ENCODE data around the gene VWA5B2.

Gene VWA5B2

GRCh38 chr3:184233127-184233843 lies 3.9 kb downstream of the VWA5B2 start:
- TF ChIP-seq GATA3 (IDR thresholded peaks at IDR 0.05; ENCODE audit: low read depth, low read length) = no peak
- TF ChIP-seq GATA2 (IDR thresholded peaks at IDR 0.05; ENCODE audit: low read depth, low read length) = no peak

- TF ChIP-seq GATA3 (IDR thresholded peaks at IDR 0.05; ENCODE audit: low read depth, low read length) (no peak), GATA2 (IDR thresholded peaks at IDR 0.05; ENCODE audit: low read depth, low read length) (no peak)
These were observed 4.8 kb downstream of the VWA5B2 start for GRCh38 chr3:184234224-184234623.

- TF ChIP-seq GATA2 (IDR thresholded peaks at IDR 0.05; ENCODE audit: low read depth, low read length) (no peak), GATA3 (IDR thresholded peaks at IDR 0.05; ENCODE audit: low read depth, low read length) (no peak)
These were observed 5.4 kb downstream of the VWA5B2 start for GRCh38 chr3:184234671-184235380.

- TF ChIP-seq GATA3 (IDR thresholded peaks at IDR 0.05; ENCODE audit: low read depth, low read length) (no peak), GATA2 (IDR thresholded peaks at IDR 0.05; ENCODE audit: low read depth, low read length) (no peak)
These were observed 6.1 kb downstream of the VWA5B2 start for GRCh38 chr3:184235381-184236032.

GRCh38 chr3:184236033-184236410 lies 6.6 kb downstream of the VWA5B2 start:
- no peak for TF ChIP-seq GATA3 (IDR thresholded peaks at IDR 0.05; ENCODE audit: low read depth, low read length)
- TF ChIP-seq GATA2 (IDR thresholded peaks at IDR 0.05; ENCODE audit: low read depth, low read length) = no peak

GRCh38 chr3:184236636-184237035 lies 7.3 kb downstream of the VWA5B2 start:
- no peak for TF ChIP-seq GATA2 (IDR thresholded peaks at IDR 0.05; ENCODE audit: low read depth, low read length)
- TF ChIP-seq GATA3 (IDR thresholded peaks at IDR 0.05; ENCODE audit: low read depth, low read length) = no peak

GRCh38 chr3:184237211-184237610 lies 7.8 kb downstream of the VWA5B2 start:
- TF ChIP-seq GATA2 (IDR thresholded peaks at IDR 0.05; ENCODE audit: low read depth, low read length) = no peak
- TF ChIP-seq GATA3 (IDR thresholded peaks at IDR 0.05; ENCODE audit: low read depth, low read length) = no peak

- TF ChIP-seq GATA2 (IDR thresholded peaks at IDR 0.05; ENCODE audit: low read depth, low read length) (no peak), GATA3 (IDR thresholded peaks at IDR 0.05; ENCODE audit: low read depth, low read length) (no peak)
These were observed 8.4 kb downstream of the VWA5B2 start for GRCh38 chr3:184237807-184238206.

- TF ChIP-seq GATA2 (IDR thresholded peaks at IDR 0.05; ENCODE audit: low read depth, low read length) (no peak), GATA3 (IDR thresholded peaks at IDR 0.05; ENCODE audit: low read depth, low read length) (no peak)
These were observed 8.9 kb downstream of the VWA5B2 start for GRCh38 chr3:184238246-184238818.

- TF ChIP-seq GATA2 (IDR thresholded peaks at IDR 0.05; ENCODE audit: low read depth, low read length) (no peak), GATA3 (IDR thresholded peaks at IDR 0.05; ENCODE audit: low read depth, low read length) (no peak)
These were observed 9.8 kb downstream of the VWA5B2 start for GRCh38 chr3:184239221-184239620.

- TF ChIP-seq GATA3 (IDR thresholded peaks at IDR 0.05; ENCODE audit: low read depth, low read length) (no peak), GATA2 (IDR thresholded peaks at IDR 0.05; ENCODE audit: low read depth, low read length) (no peak)
These were observed 10.3 kb downstream of the VWA5B2 start for GRCh38 chr3:184239708-184240107.

- TF ChIP-seq GATA2 (IDR thresholded peaks at IDR 0.05; ENCODE audit: low read depth, low read length) (no peak), GATA3 (IDR thresholded peaks at IDR 0.05; ENCODE audit: low read depth, low read length) (no peak)
These were observed 11.2 kb downstream of the VWA5B2 start for GRCh38 chr3:184240384-184241140.

GRCh38 chr3:184241141-184241446 lies 11.7 kb downstream of the VWA5B2 start:
- no peak for TF ChIP-seq GATA2 (IDR thresholded peaks at IDR 0.05; ENCODE audit: low read depth, low read length)
- TF ChIP-seq GATA3 (IDR thresholded peaks at IDR 0.05; ENCODE audit: low read depth, low read length) = no peak
